Transverse colon (tissue), 4 donors: ENCODE measurements around the gene TMEM163.

Experiments used
- CTCF ChIP-seq, 5 experiments: fragments of 200-600 bp in 3 of 5; fragments of 450-650 bp in 2 of 5; sonication (generic) in 3 of 5; IDR thresholded peaks; 1 replicate in 2 of 5; 2 replicates in 3 of 5; pipeline ENCODE4 v1.5.1; 2016 to 2017; ENCODE audit warnings: antibody characterized with exemption in 5 of 5, inconsistent platforms in 3 of 5, mild to moderate bottlenecking in 2 of 5, moderate library complexity in 1 of 5
- EP300 ChIP-seq: sonication (generic); formaldehyde crosslinking; IDR thresholded peaks from one replicate; pipeline ENCODE4 v1.6.1; 2017; ENCODE audit warnings: antibody characterized with exemption, low read depth
- POLR2AphosphoS5 ChIP-seq, 3 donors: sonication (generic); formaldehyde crosslinking; IDR thresholded peaks; one replicate each; pipeline ENCODE4 v1.6.1; 2016; ENCODE audit warnings: antibody characterized with exemption in 3 of 3

GRCh38 chr2:134413430-134413829 is 305.4 kb downstream of the TMEM163 start:
- TF ChIP-seq POLR2AphosphoS5 (IDR thresholded peaks at IDR 0.05) (no peak), CTCF (IDR thresholded peaks at IDR 0.05) (no peak), EP300 (no peak)
